MM.1S (cell line): ENCODE measurements around the gene MATN1.

Source experiments
- DNase-seq: peaks from one replicate; pipeline ENCODE4 v3.0.0-alpha.2; 2015
- H2AFZ ChIP-seq: fragments of 300-600 bp; sonication (generic); 2 replicates; pipeline ENCODE4 v1.6.0; 2016; ENCODE audit warnings: antibody characterized with exemption, low read length
- H3F3A ChIP-seq: fragments of 300-600 bp; sonication (generic); 2 replicates; pipeline ENCODE4 v1.6.1; 2016; ENCODE audit warnings: mild to moderate bottlenecking, antibody characterized with exemption, low read length, moderate library complexity, mixed read lengths; ENCODE audit not compliant: insufficient read depth
- H3K27ac ChIP-seq: fragments of 300-600 bp; sonication (generic); 2 replicates; pipeline ENCODE4 v1.5.1; 2016; ENCODE audit warnings: mild to moderate bottlenecking, low read length
- H3K27me3 ChIP-seq: fragments of 300-600 bp; sonication (generic); replicated peaks from 2 replicates; pipeline ENCODE4 v1.6.0; 2016; ENCODE audit warnings: low read length; ENCODE audit not compliant: insufficient read depth
- H3K36me3 ChIP-seq: fragments of 300-600 bp; sonication (generic); replicated peaks from 2 replicates; pipeline ENCODE4 v1.6.1; 2016; ENCODE audit warnings: mild to moderate bottlenecking, low read length, mixed read lengths; ENCODE audit not compliant: insufficient read depth
- H3K4me1 ChIP-seq: fragments of 300-600 bp; sonication (generic); 2 replicates; pipeline ENCODE4 v1.6.1; 2016; ENCODE audit warnings: low read length, mixed read lengths
- H3K4me2 ChIP-seq: fragments of 300-600 bp; sonication (generic); 2 replicates; pipeline ENCODE4 v1.6.0; 2016; ENCODE audit warnings: low read depth, low read length
- H3K4me3 ChIP-seq: fragments of 300-600 bp; sonication (generic); 2 replicates; pipeline ENCODE4 v1.5.1; 2016; ENCODE audit warnings: low read length, mixed read lengths
- H3K79me2 ChIP-seq: fragments of 300-600 bp; sonication (generic); 2 replicates; pipeline ENCODE4 v1.6.1; 2016; ENCODE audit warnings: mixed run types, low read length, mixed read lengths
- H3K9ac ChIP-seq: fragments of 300-600 bp; sonication (generic); 2 replicates; pipeline ENCODE4 v1.6.1; 2016; ENCODE audit warnings: low read length, mixed read lengths
- H3K9me2 ChIP-seq: fragments of 300-600 bp; sonication (generic); replicated peaks from 2 replicates; pipeline ENCODE4 v1.6.1; 2016; ENCODE audit warnings: mild to moderate bottlenecking, low read length, mixed read lengths; ENCODE audit not compliant: insufficient read depth
- H3K9me3 ChIP-seq: fragments of 300-600 bp; sonication (generic); replicated peaks from 2 replicates; pipeline ENCODE4 v1.6.1; 2016; ENCODE audit warnings: mild to moderate bottlenecking, low read length, mixed read lengths; ENCODE audit not compliant: insufficient read depth
- H4K20me1 ChIP-seq: fragments of 300-600 bp; sonication (generic); 2 replicates; pipeline ENCODE4 v1.6.1; 2016; ENCODE audit warnings: mild to moderate bottlenecking, low read length, moderate library complexity, mixed read lengths; ENCODE audit not compliant: insufficient read depth
- EZH2 ChIP-seq: fragments of 300-600 bp; sonication (generic); optimal IDR thresholded peaks from 2 replicates; pipeline ENCODE3; 2017; ENCODE audit warnings: low read depth, mild to moderate bottlenecking, antibody characterized with exemption, low read length, mixed read lengths
- EZH2phosphoT487 ChIP-seq: fragments of 300-600 bp; sonication (generic); IDR thresholded peaks from 2 replicates; pipeline ENCODE4 v1.6.1; 2018; ENCODE audit warnings: antibody characterized with exemption, low read length
- TF ChIP-seq, protein P1 (sequence below): fragments of 300-600 bp; sonication (generic); IDR thresholded peaks from 2 replicates; pipeline ENCODE4 v1.5.1; 2016; ENCODE audit warnings: antibody characterized with exemption, low read length, mixed read lengths

The MATN1 gene

DNA sequence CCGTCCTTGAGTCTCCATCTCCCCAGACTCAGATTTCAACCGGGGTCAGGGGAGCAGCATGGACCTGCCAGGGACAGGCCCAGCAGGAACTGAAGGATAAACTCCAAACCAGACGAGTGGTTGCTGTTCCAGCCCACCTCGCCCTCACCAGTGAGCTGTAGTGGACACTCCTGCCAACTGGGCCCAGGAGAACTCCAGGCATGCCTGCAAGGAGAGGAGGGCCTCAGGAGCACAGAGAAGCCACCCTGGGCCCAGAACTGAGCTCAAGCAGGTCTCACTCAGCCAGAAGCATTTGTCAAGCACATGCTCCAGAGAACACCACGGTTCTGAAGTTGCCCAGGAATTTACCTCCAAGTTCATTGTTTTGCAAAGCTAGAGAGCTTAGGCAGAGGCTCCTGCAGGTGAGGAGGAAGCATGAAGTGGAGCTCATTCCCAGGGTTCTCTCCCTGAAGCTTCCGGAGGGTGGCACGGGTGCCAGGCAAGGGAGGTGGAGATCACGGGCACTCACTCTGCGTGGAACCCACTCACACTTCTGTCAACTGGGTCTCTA is 61.0 kb downstream of the MATN1 start:
- no peaks in the 10 kb centered on the region for H3F3A ChIP-seq
- H3K4me3 ChIP-seq = no peak overlapping the region
- no peaks in the 10 kb centered on the region for H3K9me2 ChIP-seq
- no peak for DNase-seq
- H4K20me1 ChIP-seq = no peaks in the 10 kb centered on the region
- H3K9ac ChIP-seq = no peak overlapping the region
- H3K79me2 ChIP-seq = no peaks in the 10 kb centered on the region
- H3K9me3 ChIP-seq = no peaks in the 10 kb centered on the region
- H3K4me1 ChIP-seq = no peaks in the 10 kb centered on the region
- H3K36me3 ChIP-seq = no peaks in the 10 kb centered on the region
- no peak overlapping the region for H2AFZ ChIP-seq
- TF ChIP-seq EZH2phosphoT487 (no peak), EZH2 (no peak)
- TF ChIP-seq, protein P1, sequence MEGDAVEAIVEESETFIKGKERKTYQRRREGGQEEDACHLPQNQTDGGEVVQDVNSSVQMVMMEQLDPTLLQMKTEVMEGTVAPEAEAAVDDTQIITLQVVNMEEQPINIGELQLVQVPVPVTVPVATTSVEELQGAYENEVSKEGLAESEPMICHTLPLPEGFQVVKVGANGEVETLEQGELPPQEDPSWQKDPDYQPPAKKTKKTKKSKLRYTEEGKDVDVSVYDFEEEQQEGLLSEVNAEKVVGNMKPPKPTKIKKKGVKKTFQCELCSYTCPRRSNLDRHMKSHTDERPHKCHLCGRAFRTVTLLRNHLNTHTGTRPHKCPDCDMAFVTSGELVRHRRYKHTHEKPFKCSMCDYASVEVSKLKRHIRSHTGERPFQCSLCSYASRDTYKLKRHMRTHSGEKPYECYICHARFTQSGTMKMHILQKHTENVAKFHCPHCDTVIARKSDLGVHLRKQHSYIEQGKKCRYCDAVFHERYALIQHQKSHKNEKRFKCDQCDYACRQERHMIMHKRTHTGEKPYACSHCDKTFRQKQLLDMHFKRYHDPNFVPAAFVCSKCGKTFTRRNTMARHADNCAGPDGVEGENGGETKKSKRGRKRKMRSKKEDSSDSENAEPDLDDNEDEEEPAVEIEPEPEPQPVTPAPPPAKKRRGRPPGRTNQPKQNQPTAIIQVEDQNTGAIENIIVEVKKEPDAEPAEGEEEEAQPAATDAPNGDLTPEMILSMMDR = no peak
- H3K27ac ChIP-seq = no peak overlapping the region
- H3K27me3 ChIP-seq = peaks cover 93% of the 10 kb centered on the region
- H3K4me2 ChIP-seq = no peak overlapping the region

DNA sequence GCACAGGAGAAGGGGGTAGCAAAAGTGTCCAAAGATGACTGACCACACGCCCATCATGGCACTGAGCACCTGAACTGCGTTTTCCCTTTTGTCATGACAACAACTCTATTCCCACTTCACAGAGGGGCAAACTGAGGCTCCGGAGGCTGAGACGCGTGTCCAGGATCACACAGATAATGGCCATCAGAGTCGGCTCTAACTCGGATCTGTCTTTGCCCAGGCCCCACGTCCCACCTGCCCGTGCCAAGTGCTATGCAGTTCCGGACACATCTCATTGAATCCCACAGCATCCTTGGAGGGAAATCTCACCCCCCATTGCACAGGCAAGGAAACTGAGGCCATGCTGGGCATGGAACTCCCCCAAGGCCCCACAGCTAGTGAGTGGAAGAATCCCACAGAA is 62.1 kb downstream of the MATN1 start:
- TF ChIP-seq EZH2 (no peak), EZH2phosphoT487 (no peak)
- TF ChIP-seq, protein P1 = no peak
- H2AFZ ChIP-seq = no peak overlapping the region
- no peak for DNase-seq
- H3K4me3 ChIP-seq = no peak overlapping the region
- no peaks in the 10 kb centered on the region for H3K9me2 ChIP-seq
- no peaks in the 10 kb centered on the region for H4K20me1 ChIP-seq
- no peak overlapping the region for H3K27ac ChIP-seq
- no peaks in the 10 kb centered on the region for H3K36me3 ChIP-seq
- no peaks in the 10 kb centered on the region for H3K4me1 ChIP-seq
- peaks cover 82% of the 10 kb centered on the region for H3K27me3 ChIP-seq
- H3K9ac ChIP-seq = no peak overlapping the region
- no peaks in the 10 kb centered on the region for H3K79me2 ChIP-seq
- H3K4me2 ChIP-seq = no peak overlapping the region
- no peaks in the 10 kb centered on the region for H3K9me3 ChIP-seq
- H3F3A ChIP-seq = no peaks in the 10 kb centered on the region
